Tibial nerve (tissue), 3 donors: Measurements from ENCODE around the gene HSD17B14.
A peak's percentile ranks its signal among the peaks of the same experiment; 100 is the strongest.

Source experiments
- POLR2A ChIP-seq, 2 donors: fragments of 450-650 bp; IDR thresholded peaks; one replicate each; pipeline ENCODE4 v1.6.1; 2017; ENCODE audit warnings: antibody characterized with exemption in 2 of 2, mild to moderate bottlenecking in 2 of 2, moderate library complexity in 2 of 2
- TF ChIP-seq, protein P1 (sequence below), 5 experiments: fragments of 200-600 bp in 3 of 5; fragments of 450-650 bp in 2 of 5; sonication (generic) in 3 of 5; IDR thresholded peaks; one replicate each; pipeline ENCODE4 v1.5.1; 2016 to 2019; ENCODE audit warnings: antibody characterized with exemption in 5 of 5, mild to moderate bottlenecking in 3 of 5, moderate library complexity in 2 of 5

DNA sequence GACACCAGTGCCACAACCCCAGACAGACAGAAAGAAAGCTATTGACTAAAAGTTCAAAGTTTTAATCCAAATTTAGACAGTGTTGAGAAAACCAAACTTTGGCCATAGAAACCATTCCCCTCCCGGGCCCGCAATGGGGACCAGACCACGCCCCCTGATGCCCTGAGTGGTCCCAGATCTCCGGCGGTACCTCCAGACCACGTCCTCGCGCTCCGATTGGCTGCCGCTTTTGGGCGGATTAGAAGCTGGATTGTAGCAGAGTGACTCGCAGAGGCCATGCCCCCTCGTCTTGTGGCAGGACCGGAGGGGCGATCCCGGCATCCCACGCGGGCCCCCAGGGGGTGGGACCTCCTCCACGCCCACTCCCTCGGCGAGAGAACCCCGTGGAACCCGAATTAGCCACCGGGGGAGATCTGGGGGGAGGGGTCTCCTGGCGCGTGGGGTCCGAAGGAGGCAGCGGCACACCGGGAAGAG is 797 bp upstream of the HSD17B14 start:
- TF ChIP-seq, protein P1, sequence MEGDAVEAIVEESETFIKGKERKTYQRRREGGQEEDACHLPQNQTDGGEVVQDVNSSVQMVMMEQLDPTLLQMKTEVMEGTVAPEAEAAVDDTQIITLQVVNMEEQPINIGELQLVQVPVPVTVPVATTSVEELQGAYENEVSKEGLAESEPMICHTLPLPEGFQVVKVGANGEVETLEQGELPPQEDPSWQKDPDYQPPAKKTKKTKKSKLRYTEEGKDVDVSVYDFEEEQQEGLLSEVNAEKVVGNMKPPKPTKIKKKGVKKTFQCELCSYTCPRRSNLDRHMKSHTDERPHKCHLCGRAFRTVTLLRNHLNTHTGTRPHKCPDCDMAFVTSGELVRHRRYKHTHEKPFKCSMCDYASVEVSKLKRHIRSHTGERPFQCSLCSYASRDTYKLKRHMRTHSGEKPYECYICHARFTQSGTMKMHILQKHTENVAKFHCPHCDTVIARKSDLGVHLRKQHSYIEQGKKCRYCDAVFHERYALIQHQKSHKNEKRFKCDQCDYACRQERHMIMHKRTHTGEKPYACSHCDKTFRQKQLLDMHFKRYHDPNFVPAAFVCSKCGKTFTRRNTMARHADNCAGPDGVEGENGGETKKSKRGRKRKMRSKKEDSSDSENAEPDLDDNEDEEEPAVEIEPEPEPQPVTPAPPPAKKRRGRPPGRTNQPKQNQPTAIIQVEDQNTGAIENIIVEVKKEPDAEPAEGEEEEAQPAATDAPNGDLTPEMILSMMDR (IDR thresholded peaks at IDR 0.05): no peak
- TF ChIP-seq POLR2A (IDR thresholded peaks at IDR 0.05): peak in 1 of 2 donors; percentile 49
